ENCODE data around the gene UXS1. TPM values are rescaled to one million over a fixed set of nuclear protein-coding genes. Genes with fewer than 3 reads are reported as not detected.

UXS1 gene
- polyA plus RNA-seq, 3 donors = 23.4 to 33.8 (median 29.3) TPM

DNA sequence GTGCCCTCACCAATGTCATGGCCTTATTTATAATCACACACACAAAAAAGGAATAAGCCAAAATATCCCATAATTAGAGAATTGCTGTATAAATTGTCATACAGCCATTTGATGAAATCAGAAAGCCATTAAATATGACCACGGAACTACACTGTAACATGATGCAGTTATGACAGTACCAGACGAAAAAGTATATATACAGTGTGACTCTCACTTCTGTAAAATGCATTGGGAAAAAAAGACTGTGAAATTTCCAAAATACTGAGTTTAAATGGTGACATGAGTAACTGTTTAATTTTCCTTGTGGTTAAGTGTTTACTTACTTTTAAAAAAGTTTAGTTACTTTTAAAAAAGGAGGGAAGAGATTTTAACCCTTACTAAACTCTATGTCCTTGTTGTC is 25.4 kb downstream of the UXS1 start:
- peaks cover 4 to 7% of the 10 kb centered on the region in 2 donors for H3K36me3 ChIP-seq (replicated peaks in 1 of 2; ENCODE audit: control insufficient read depth in 1 of 2, insufficient read depth in 2 of 2, low read length in 2 of 2)
- TF ChIP-seq, protein P1, sequence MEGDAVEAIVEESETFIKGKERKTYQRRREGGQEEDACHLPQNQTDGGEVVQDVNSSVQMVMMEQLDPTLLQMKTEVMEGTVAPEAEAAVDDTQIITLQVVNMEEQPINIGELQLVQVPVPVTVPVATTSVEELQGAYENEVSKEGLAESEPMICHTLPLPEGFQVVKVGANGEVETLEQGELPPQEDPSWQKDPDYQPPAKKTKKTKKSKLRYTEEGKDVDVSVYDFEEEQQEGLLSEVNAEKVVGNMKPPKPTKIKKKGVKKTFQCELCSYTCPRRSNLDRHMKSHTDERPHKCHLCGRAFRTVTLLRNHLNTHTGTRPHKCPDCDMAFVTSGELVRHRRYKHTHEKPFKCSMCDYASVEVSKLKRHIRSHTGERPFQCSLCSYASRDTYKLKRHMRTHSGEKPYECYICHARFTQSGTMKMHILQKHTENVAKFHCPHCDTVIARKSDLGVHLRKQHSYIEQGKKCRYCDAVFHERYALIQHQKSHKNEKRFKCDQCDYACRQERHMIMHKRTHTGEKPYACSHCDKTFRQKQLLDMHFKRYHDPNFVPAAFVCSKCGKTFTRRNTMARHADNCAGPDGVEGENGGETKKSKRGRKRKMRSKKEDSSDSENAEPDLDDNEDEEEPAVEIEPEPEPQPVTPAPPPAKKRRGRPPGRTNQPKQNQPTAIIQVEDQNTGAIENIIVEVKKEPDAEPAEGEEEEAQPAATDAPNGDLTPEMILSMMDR (IDR thresholded peaks at IDR 0.05) = no peak
- intact Hi-C loops (cut with micrococcal nuclease) = no loop called here
- peak overlapping the region in 5 of 7 donors; percentile 27 to 76 (median 51) for H3K27ac Mint-ChIP-seq
- H3K4me1 Mint-ChIP-seq = peaks cover 29% of the 10 kb centered on the region
- H3K4me1 ChIP-seq (ENCODE audit: control insufficient read depth in 1 of 2, insufficient read depth in 2 of 2, low read length in 2 of 2) = no peaks in the 10 kb centered on the region
- H3K4me2 ChIP-seq (replicated peaks; ENCODE audit: extremely low read depth, low read length, poor library complexity, severe bottlenecking) = no peak overlapping the region
- peaks cover 31% of the 10 kb centered on the region for H4K20me1 ChIP-seq (ENCODE audit: insufficient read depth, low read length)
- H3K9ac ChIP-seq (ENCODE audit: insufficient read depth, low read length, poor library complexity, severe bottlenecking) = no peak overlapping the region
- H3K27me3 Mint-ChIP-seq (ENCODE audit: low read depth in 3 of 3) = no peaks in the 10 kb centered on the region
- H2AFZ ChIP-seq (ENCODE audit: insufficient read depth, low read depth, low read length, poor library complexity, severe bottlenecking) = no peak overlapping the region
- peaks cover 82% of the 10 kb centered on the region for H3K79me2 ChIP-seq (ENCODE audit: insufficient read depth, low read length)
- no peak overlapping the region for H3K27ac ChIP-seq (ENCODE audit: low read depth in 1 of 2, low read length in 2 of 2)
- no peak for DNase-seq
- no peak overlapping the region for H3K4me3 Mint-ChIP-seq
- H3K4me3 ChIP-seq (replicated peaks in 1 of 3; ENCODE audit: low read depth in 2 of 3, low read length in 3 of 3) = no peak overlapping the region
- H3K36me3 Mint-ChIP-seq = peaks cover 5 to 17% of the 10 kb centered on the region in 2 donors
- H3K27me3 ChIP-seq (ENCODE audit: control insufficient read depth in 2 of 2, insufficient read depth in 2 of 2, low read length in 2 of 2) = no peaks in the 10 kb centered on the region
- H3K9me3 Mint-ChIP-seq = no peaks in the 10 kb centered on the region
- no peaks in the 10 kb centered on the region for H3K9me3 ChIP-seq (replicated peaks in 1 of 2; ENCODE audit: control insufficient read depth in 1 of 2, insufficient read depth in 1 of 2, low read length in 2 of 2)
- no CpG with 5 or more reads among the region's 2 CpGs for WGBS (ENCODE audit: insufficient coverage)

DNA sequence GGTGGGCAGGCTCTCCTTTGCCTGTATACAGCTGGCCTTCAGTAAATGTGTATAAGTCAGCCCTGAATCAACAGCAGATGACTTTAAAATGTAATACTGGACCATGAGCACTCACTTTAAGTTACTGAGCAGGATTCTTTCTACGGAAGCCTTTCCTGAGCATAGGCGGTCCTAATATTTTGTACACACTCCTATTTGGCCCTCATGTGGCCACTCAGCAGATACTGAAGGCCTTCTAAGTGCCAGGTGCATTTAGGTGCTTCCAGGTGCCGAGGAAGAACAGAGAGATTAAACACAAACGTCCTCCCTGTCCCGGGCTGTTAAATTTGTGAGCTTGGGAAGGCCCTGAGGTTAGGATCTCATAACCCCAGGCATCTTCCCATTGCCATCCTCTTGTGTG is 27.0 kb downstream of the UXS1 start:
- no peak overlapping the region for H2AFZ ChIP-seq (ENCODE audit: insufficient read depth, low read depth, low read length, poor library complexity, severe bottlenecking)
- peaks cover 29% of the 10 kb centered on the region for H4K20me1 ChIP-seq (ENCODE audit: insufficient read depth, low read length)
- intact Hi-C loops (cut with micrococcal nuclease) = no loop called here
- no peaks in the 10 kb centered on the region for H3K9me3 ChIP-seq (replicated peaks in 1 of 2; ENCODE audit: control insufficient read depth in 1 of 2, insufficient read depth in 1 of 2, low read length in 2 of 2)
- no peak overlapping the region for H3K4me3 ChIP-seq (replicated peaks in 1 of 3; ENCODE audit: low read depth in 2 of 3, low read length in 3 of 3)
- peaks cover 68% of the 10 kb centered on the region for H3K79me2 ChIP-seq (ENCODE audit: insufficient read depth, low read length)
- H3K4me2 ChIP-seq (replicated peaks; ENCODE audit: extremely low read depth, low read length, poor library complexity, severe bottlenecking) = no peak overlapping the region
- H3K36me3 ChIP-seq (replicated peaks in 1 of 2; ENCODE audit: control insufficient read depth in 1 of 2, insufficient read depth in 2 of 2, low read length in 2 of 2) = peaks cover 4 to 17% of the 10 kb centered on the region in 2 donors
- Mint-ChIP-seq H3K36me3 (peaks cover 13 to 27% of the 10 kb centered on the region in 2 donors), H3K27me3 (ENCODE audit: low read depth in 3 of 3) (no peaks in the 10 kb centered on the region), H3K4me3 (no peak overlapping the region), H3K9me3 (no peaks in the 10 kb centered on the region), H3K4me1 (peaks cover 31% of the 10 kb centered on the region), H3K27ac (no peak overlapping the region)
- no peak for DNase-seq
- no peak overlapping the region for H3K9ac ChIP-seq (ENCODE audit: insufficient read depth, low read length, poor library complexity, severe bottlenecking)
- TF ChIP-seq, protein P1 (IDR thresholded peaks at IDR 0.05) = no peak
- WGBS (ENCODE audit: insufficient coverage) = 100% methylated on average over 2 of the region's 5 CpGs
- H3K4me1 ChIP-seq (ENCODE audit: control insufficient read depth in 1 of 2, insufficient read depth in 2 of 2, low read length in 2 of 2) = no peaks in the 10 kb centered on the region
- H3K27me3 ChIP-seq (ENCODE audit: control insufficient read depth in 2 of 2, insufficient read depth in 2 of 2, low read length in 2 of 2) = no peaks in the 10 kb centered on the region
- no peak overlapping the region for H3K27ac ChIP-seq (ENCODE audit: low read depth in 1 of 2, low read length in 2 of 2)

All from CD14-positive monocyte (primary cell).